NCI-H510A (cell line): ENCODE results near the gene PRLR.
"Not testable (repeated sequence)": the region's sequence is repeated elsewhere in the genome, so short reads cannot be mapped to it uniquely, and the experiment has no call there.

Experiments
- DNase-seq: peaks from one replicate; lab custom pipeline; 2025; lab: John Stamatoyannopoulos, UW

Gene PRLR

DNA sequence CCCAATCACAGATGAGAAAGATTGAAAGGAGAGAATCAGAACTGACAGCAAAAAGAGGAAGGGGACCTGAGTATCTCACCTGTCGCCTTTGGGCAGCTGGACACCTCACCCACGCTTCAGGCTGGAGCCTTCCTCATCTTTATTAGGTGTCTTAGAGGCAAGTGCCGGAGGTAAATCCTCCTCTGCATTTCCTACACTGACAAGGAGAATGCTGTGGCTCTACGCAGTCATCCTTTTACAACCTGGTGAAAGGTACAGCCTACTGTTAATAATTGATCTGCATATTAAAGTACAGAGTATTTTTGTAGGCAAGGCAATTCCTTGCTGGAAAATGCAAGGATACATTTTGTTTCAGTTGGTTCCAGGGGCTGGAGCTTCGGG, 34.8 kb downstream of the PRLR start:
- no peak for DNase-seq

DNA sequence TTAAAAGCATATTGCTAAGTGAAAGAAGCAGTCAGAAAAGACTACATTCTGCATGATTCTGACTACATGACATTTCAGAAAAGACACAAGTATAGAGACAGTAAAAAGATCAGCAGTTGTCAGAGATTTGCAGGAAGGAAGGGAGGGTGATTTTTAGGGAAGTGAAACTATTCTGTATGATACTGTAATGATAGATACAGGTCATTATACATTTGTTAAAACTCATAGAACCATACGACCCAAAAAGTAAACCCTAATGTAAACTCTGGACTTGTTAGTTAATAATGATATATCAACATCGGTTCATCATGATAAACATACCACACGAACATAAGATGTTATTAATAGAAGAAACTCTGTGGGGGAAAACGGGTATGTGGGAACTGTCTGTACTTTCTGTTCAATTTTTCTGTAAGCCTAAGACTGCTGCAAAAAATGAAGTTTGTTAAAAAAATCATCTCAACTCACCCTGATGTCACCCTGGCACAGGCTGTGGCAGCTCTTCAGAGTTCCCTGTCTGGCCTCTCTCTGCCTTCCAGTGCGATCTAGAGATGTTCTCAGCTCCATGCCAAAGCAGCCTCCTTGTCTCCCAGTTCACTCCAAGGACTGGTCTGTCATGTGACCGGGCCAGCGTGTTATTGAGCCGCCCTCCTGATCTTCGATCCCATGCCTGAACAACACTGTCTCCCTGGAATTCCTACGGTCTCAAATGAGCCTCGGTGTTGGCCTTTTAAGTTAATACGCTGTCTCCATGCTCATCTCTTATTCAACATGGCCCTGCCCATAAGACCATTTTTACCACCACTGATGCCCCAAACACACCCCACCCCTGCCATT, 35.4 kb downstream of the PRLR start:
- no peak for DNase-seq

DNA sequence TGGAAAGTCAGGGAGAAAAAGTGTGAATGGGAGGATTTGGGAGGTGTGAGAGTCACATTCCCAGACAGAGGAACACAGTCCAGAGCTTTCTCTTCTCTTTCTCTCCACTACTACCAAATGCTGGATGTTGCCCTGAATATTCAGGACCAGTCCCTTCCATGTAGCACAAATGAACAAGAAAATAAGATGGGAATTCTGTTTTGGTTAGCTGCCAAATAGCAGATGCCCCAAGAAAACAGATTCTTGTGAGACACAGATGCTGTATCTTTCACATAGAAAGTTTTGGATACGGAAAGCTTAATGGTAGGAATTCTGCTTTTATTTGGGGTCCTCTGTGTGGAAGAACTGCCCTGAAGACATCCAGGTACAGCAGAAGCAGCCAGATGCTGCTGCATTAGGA, 37.8 kb downstream of the PRLR start:
- DNase-seq = no peak

DNA sequence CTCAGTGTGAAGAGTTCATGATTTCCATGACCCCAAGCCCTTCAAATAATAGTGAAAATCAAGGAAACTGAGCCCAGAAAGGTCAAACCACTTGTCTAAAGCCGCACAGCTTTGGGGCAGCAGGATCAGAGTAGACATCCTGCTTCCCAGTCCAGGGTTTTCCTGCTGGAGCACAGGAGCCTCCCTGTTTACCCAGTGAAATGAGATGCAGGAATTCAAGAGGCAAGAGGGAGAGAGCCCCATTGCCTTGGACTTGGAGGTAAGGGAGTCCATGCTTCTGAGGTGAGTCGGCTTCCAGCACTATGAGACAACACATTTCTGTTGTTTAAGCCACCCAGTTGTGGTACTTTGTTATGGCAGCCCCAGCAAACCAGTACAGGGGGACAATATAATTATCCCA, 40.5 kb downstream of the PRLR start:
- DNase-seq = not testable (repeated sequence)

DNA sequence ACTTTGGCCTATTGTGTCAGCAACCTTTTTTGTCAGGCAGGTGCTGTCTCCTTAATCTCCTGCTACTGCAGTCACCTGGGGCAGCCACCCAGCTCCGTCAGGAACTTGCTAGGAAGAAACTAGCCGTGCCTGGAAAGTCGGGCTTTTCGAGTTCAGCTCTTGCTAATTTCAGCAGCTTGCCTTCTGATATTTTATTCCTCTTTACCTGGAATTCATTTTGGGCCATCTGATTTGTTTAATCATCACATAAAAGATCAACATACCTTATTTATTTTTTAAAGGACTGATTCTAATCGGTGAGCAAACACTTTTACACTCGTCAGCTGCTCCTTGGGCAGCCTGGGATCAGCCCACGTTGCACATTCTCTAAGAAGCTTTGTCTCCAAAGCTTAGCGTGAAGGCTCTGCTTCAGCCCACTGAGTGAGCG, 42.2 kb downstream of the PRLR start:
- DNase-seq = no peak

DNA sequence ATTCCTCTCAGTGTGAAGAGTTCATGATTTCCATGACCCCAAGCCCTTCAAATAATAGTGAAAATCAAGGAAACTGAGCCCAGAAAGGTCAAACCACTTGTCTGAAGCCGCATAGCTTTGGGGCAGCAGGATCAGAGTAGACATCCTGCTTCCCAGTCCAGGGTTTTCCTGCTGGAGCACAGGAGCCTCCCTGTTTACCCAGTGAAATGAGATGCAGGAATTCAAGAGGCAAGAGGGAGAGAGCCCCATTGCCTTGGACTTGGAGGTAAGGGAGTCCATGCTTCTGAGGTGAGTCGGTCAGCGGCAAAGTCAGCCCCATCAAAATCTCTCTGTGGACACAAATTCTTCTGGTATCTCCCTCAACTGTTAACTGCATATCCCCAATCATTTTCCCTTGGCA, 42.7 kb downstream of the PRLR start:
- DNase-seq = not testable (repeated sequence)

DNA sequence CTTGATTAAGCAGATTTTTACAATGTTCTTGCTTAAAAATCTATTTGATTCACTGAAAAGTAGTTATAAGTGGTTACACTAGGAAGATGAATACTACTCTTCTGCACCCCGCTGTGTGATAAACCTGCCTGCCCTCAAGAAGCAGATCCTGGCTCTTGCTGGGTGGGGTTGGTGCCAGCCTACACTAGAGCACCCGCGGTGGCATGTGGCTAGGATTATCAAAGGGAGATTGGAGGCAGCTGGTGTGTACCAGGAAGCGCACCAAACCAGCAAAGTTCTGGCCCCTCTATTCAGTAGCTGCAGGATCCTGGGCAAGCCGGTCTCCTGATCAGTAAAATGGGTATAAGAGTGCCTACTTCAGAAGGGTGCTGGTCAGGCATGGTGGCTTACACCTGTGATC, 43.5 kb downstream of the PRLR start:
- no peak for DNase-seq

DNA sequence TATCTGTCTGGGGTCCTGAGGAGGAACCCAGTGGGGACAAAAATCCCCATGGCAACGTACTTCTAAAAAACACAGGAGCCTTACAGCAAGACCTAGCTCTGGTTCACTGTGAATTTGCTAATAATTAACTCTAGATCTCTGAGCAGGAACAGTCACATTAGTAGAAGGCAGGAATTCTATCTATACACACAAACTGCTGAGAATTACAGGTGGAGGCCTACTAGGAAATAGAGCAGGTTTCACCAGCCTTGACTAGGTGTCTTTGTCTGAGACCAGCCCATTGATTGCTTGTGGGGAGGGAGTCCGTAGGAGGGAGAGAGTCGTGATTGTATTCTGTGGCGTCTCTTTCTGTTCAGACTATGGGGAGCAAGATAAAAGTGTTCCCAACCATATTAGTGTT, 44.8 kb downstream of the PRLR start:
- DNase-seq = no peak

DNA sequence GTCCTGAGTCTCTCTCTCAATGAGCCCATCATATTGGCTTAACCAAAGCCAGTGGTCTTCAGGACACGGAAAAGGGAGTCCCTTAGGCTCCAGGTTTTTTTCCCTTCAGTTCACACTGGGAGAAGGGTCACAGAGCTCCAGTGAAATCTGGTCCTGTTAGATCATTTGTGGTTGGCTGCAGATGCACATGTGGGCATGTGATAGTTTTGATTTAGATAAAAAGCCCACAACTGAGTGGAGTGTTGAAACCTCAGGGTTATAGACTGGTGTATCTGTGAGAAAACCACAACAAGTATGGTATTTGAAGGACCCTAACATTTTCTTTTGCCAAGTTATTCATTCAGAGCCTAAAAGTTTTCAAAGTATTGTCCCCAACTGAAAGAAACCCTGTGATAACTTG, 46.7 kb downstream of the PRLR start:
- no peak for DNase-seq

DNA sequence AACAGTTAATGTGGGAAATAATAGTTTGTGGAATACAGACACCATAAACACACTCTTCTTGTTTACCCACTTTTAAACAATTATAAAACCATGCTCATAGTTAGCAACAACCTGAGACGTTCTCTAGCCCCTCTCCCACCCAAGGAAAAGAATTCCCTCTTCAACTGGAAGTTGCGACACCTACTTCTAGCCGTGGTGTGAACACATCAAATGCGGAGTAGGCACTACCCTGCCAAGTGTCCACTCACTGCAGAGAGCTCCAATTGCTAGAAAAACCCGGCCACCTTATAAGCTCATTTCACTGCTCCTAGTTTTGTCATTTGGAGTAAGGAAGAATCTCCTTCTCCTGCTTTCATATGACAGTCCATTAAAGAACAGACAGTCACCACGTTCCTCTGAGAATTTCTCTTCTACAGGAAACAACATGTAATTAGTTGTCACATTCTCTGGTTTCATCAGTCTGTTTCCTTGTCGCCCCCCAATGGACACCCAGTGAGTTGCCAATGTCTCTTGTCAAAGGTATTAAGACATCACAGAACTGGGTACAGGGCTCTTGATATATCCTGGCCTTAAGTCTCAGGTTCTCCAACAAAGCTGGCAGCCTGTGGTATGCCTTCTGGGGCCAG, 47.3 kb downstream of the PRLR start:
- DNase-seq = no peak

DNA sequence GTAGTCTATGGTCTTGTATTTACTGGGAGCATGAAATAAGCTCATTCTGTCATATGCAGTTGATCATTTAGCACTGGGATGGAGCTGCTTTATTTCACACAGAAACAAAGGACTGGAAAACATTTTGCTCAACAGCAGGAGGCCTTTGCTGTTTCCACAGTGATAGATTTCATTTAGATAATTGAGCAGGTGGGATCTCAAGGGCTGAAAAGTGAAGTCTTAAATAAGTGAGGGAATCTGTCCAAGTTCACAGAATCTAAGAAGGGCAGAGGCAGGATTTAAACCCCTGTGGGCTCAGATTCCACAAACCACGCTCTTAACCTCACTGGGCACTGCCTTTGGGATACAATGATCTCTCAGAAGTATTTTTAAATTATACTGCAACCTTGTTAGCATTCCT, 47.8 kb downstream of the PRLR start:
- DNase-seq = no peak

DNA sequence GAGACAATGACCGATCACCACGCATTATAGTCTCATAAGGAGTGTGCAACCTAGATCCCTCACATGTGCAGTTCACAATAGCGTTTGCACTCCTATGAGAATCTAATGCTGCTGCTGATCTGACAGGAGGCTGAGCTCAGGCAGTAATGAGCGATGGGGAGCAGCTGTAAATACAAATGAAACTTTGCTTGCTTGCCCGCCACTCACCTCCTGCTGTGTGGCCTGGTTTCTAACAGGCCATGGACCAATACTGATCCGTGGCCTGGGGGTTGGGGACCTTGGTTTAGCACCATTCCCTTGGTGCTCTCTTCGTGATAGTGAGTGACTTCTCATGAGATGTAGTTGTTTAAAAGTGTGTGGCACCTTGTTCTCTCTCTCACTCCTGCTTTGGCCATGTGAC, 50.2 kb downstream of the PRLR start:
- DNase-seq = no peak

DNA sequence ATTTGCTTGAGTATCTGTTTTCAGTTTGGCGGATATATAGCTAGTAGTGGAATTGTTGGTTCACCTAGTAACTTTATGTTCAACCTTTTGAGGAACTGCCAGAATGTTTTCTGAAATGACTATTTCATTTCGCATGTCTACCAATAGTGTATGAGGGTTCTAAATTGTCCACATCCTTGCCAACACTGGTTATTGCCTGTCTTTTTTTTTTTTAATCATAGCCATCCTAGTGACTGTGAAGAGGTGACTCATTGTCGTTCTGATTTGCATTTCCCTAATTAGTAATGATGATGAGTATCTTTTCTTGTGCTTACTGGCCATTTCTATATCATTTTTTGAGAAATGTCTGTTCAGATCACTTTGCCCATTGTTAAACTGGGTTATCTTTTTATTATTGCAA, 52.5 kb downstream of the PRLR start:
- no peak for DNase-seq

DNA sequence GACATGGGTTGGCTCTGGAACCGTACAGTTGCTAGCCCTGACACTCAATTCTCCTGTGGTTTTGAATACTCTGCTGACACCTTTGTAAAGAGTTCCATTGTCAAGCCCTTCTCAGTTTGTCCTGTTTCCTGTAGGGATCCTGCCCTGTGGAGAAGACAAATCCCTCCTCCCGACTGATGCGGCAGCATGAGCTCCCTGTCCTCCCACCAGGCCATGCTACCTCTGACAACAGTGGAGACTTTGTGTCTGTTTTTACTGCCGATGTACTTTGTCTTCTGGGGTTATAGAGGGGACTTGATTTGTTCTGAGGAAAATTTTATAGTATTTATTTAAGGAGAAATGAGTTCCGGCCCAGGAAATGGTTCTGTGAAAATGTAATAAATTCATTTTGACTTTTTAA, 57.8 kb downstream of the PRLR start:
- DNase-seq = no peak

DNA sequence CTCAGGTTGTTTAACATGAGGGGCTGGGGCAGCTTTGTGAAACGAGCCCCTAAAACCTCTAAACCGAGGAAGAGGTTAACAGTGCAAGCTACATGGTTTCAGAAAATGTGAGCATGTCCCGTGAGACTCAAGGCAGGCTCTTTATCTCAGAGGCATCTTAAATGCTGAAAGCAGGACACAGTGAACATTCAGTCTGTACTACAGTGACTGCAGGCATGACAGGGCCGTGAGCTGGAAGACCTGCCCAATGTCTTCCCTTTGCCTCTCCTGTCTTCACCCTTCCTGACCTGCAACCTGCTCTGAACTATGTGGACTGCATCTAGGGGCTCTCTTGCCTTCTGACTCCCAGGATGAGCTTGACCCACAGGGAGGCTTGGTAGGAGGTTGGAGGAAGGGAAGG, 58.3 kb downstream of the PRLR start:
- DNase-seq = no peak

DNA sequence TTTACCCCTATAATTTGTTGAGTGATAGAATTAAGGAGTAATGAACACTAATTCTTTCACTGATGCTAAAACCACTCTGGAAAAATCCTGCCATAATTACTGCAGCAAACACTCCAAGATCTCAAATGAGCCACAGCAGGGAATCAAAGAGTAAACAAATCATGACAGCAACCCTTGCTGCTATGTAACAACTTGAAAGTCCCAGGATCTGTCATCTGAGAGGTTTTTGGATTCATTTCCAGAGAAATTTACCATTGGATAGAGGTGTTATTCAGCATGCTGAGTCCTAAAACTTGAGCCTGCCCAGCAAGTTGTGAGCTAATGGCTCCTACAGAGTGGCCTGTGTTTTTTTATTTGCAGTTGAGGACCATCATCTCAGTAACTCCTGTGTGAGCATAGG, 59.2 kb downstream of the PRLR start:
- DNase-seq = no peak

DNA sequence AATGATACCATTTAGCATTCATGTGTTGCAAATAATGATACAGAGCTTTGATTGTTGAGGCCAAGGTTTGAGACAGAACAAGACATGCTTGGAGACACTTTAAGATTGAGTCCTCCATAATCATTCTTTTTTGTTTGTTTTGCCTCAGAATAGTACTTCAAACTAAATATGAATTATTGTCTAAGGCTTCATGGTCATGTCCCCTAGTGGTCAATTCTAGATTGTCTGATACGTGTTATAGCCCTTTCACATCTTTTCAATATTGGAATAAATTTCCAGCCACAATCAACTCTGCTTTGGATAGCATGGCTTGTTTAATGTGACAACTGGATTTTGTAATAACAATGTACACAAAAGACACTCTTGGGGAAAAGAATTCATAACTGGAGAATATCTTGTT, 64.2 kb downstream of the PRLR start:
- no peak for DNase-seq

DNA sequence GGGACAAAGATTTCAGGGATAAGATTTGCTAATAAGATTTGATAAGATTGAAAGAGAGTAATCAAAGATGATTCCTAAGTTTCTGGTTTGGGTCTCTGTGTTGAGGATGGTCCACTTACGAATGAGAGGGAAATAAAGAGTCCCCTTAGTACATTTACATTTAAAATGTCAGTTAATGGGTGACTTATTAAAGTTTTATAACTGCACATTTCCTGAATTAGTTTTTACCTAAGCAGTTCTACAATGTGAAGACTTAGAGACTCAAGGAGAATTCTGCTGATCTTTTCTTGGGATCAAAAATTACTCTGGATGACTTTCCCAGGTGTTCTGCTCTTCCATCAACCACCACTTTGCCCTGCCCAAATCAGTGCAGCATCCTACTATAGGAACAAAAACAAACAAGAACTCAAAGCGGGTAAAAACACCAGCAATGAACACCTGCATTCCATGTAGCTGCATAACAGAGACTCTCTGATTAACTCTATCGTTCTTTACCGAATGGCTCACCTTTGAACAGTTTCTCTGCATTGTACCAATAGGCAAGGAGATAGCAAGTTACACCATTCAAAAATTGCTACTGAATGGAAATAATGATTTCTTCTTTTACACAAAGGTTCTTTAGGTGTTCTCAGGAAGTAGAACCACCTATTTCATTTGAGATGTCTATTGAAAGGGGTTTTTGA, 65.3 kb downstream of the PRLR start:
- no peak for DNase-seq

DNA sequence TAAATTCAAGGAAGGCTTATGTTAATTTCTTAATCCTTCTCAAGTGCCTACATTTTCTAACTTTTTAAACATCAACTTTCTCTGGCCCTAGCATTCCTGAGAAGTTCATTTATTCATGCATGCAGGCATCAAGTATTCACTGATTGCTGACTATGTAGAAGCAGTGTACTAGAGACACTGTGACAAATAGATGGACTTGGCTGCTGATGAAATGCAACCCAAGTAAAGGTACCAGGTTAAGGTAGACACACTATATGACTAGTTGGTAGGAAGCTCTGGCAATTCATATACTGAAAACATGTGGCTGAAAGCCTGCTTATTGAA, 66.6 kb downstream of the PRLR start:
- no peak for DNase-seq

DNA sequence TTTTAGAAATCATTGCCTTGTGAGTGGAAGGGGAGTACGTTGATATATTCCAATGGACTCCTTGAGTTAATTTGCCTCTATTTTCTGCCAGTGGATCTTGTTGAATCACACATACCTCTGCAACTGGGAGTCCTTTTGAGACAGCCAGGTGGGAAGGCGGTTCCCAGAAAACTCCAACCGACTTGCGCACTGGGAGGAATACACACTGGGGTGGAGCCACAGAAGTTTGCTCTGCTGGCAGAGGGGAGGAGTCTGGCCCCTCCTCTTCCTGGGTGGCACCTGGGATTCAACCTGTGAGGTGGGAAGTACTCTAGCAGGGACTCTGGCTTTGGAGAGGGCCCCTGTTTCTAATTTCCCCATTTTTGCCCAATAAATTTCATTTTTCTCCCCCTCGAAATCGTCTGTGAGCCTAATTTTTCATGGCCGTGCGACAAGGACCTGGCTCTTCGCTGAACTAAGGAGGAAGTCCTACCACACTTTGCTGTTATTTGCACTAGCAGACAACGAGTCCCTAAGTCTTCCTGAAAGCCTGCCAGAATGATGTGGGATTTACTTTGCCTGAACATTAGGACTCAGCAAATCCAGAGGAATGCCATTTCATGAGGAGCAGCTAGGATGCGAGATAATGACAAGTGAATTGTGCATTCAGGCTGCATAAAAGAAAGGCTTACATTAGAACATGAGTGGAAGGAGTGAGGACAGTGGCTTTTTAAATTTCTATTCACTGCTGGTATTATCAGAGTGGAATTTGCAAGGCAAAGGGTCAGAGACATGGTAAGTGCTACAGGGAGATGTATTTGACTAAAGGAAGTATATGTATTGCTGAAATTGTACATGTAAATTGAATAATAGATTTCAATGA, 67.2 kb downstream of the PRLR start:
- no peak for DNase-seq

DNA sequence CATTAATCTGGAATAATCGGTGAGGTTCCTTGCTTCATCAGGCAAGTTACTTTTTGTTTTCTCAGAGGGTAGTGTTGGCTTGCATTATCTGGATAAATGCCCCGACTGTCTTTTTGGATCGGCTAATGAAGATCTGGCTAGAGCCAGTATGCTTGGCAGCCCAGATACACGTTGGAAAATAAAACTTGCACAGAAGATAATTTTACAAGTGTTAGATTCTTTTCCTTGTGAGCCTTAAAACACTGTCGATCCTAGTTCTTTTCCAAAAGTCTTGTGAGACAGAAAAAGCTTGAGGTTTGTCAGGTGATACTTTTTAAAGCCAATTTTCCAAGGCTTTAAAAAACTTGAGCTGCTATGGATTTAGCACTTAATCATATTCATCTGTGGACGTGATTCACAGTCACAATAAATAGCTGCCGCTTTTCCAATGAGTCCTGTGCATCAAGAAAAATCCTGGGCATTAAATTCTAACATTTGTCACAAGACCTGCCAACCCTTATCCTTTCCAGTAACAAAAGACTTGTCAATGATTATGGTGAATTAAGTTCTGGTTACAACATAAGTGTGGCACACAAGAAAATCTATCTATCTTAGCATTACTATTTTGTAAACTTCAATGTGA, 68.5 kb downstream of the PRLR start:
- no peak for DNase-seq

DNA sequence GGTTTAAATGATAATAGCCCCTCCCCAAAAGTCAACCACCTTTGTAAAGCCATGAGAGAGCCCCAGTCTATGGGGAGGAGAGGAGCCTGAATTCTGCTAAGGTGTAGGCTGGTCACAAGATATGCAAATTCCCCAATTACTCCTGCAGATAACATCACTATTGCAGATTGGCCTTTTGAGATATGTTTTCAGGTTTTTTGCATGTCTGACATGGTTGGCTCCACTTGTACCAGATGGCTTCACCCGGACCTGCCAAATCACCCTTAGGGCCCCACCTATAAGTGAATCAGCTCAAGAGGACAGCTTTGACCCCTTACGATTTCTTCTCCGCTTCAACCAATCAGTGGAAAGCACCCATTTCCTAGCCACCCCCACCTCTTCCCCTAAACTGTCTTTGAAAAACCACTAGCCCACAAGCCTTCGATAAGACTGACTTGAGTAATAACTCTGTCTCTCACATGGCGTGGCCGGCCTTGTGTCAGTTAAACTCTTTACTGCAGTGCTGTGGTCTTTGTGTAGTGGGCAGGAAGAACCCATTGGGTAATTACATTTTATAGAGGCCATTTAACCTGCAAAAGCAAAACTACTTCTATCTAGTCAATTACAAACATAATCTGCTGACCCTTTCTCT, 69.7 kb downstream of the PRLR start:
- DNase-seq = no peak
